ENCODE measurements around the gene RNF10. TPM values are rescaled to one million over a fixed set of nuclear protein-coding genes. Genes with fewer than 3 reads are reported as not detected.

The RNF10 gene
- total RNA-seq, 4 donors from 2014 or later: 220 to 375 (median 305) TPM

GRCh38 chr12:120497524-120498150, 36.5 kb upstream of the RNF10 start:
- peak in 1 of 3 donors; percentile 57 for DNase-seq
- Histone ChIP-seq H3K9me3 (no peaks in the 10 kb centered on the region), H3K4me3 (peak overlapping the region; percentile 70 to 95 (median 90)), H3K36me3 (peaks cover 0 to 18% (median 0%) of the 10 kb centered on the region in 3 donors), H3K4me1 (peaks cover 0 to 15% (median 7%) of the 10 kb centered on the region in 4 donors), H3K27me3 (no peaks in the 10 kb centered on the region), H3K27ac (peak overlapping the region in 3 of 4 donors; percentile 87 to 88 (median 88))
- TF ChIP-seq, protein P1, sequence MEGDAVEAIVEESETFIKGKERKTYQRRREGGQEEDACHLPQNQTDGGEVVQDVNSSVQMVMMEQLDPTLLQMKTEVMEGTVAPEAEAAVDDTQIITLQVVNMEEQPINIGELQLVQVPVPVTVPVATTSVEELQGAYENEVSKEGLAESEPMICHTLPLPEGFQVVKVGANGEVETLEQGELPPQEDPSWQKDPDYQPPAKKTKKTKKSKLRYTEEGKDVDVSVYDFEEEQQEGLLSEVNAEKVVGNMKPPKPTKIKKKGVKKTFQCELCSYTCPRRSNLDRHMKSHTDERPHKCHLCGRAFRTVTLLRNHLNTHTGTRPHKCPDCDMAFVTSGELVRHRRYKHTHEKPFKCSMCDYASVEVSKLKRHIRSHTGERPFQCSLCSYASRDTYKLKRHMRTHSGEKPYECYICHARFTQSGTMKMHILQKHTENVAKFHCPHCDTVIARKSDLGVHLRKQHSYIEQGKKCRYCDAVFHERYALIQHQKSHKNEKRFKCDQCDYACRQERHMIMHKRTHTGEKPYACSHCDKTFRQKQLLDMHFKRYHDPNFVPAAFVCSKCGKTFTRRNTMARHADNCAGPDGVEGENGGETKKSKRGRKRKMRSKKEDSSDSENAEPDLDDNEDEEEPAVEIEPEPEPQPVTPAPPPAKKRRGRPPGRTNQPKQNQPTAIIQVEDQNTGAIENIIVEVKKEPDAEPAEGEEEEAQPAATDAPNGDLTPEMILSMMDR (IDR thresholded peaks at IDR 0.05): peak in 3 of 6 experiments; percentile 1 to 5 (median 4)
- no peak for TF ChIP-seq POLR2A (IDR thresholded peaks at IDR 0.05)

- Histone ChIP-seq H3K4me1 (peaks cover 0 to 15% (median 7%) of the 10 kb centered on the region in 4 donors), H3K4me3 (no peak overlapping the region), H3K9me3 (no peaks in the 10 kb centered on the region), H3K27me3 (no peaks in the 10 kb centered on the region), H3K27ac (no peak overlapping the region), H3K36me3 (peaks cover 0 to 32% (median 0%) of the 10 kb centered on the region in 3 donors)
- TF ChIP-seq POLR2A (IDR thresholded peaks at IDR 0.05): no peak
- TF ChIP-seq, protein P1 (IDR thresholded peaks at IDR 0.05): no peak
- DNase-seq: no peak
These were observed 35.2 kb upstream of the RNF10 start for GRCh38 chr12:120498870-120499515.

DNA sequence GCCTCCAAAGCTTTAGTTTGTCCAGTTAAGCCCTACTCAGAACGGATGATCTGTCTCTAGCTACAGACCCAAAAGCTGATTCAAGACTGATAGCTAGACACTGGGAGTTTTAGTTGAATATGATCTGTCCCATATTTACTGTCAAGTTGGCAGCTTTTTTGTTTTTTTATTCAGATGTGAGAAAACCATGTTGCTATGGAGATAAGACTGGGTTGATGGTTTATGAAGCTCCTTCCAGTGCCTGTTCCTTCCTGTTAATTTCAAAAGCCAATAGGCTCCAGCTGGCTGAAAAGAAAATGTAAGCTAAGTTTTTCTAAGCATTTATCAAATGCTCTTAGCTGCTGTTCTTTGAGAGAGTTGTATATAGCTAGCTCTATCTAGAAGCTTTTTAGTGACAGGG, 33.6 kb upstream of the RNF10 start:
- no peak overlapping the region for H3K4me3 ChIP-seq
- TF ChIP-seq, protein P1 (IDR thresholded peaks at IDR 0.05): no peak
- TF ChIP-seq POLR2A (IDR thresholded peaks at IDR 0.05): no peak
- H3K27me3 ChIP-seq: no peaks in the 10 kb centered on the region
- H3K27ac ChIP-seq: no peak overlapping the region
- DNase-seq: no peak
- no peaks in the 10 kb centered on the region for H3K9me3 ChIP-seq
- peaks cover 0 to 14% (median 5%) of the 10 kb centered on the region in 4 donors for H3K4me1 ChIP-seq
- H3K36me3 ChIP-seq: peaks cover 0 to 34% (median 0%) of the 10 kb centered on the region in 3 donors

- H3K27ac ChIP-seq: no peak overlapping the region
- H3K27me3 ChIP-seq: no peaks in the 10 kb centered on the region
- no peaks in the 10 kb centered on the region for H3K9me3 ChIP-seq
- DNase-seq: no peak
- no peak for TF ChIP-seq POLR2A (IDR thresholded peaks at IDR 0.05)
- TF ChIP-seq, protein P1 (IDR thresholded peaks at IDR 0.05): no peak
- H3K4me3 ChIP-seq: no peak overlapping the region
- H3K36me3 ChIP-seq: peaks cover 0 to 37% (median 0%) of the 10 kb centered on the region in 3 donors
- no peaks in the 10 kb centered on the region for H3K4me1 ChIP-seq
These were observed 29.6 kb upstream of the RNF10 start for GRCh38 chr12:120504587-120504986.

DNA sequence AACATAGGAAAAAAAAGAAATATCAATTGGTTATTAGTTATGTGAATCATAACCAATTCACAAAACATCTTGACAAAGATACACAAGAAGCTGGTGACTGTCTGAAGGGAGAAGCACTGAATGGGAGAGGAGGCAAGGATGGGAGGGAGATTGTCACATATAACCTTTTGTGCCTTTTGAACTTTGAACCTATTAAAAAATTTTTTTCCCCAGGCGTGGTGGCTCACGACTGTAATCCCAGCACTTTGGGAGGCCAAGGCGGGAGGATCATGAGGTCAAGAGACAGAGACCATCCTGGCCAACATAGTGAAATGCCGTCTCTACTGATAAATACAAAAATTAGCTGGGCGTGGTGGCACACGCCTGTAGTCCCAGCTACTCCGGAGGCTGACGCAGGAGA, 25.6 kb upstream of the RNF10 start:
- Histone ChIP-seq H3K9me3 (no peaks in the 10 kb centered on the region), H3K27me3 (no peaks in the 10 kb centered on the region), H3K4me3 (no peak overlapping the region), H3K4me1 (no peaks in the 10 kb centered on the region), H3K36me3 (peaks cover 0 to 62% (median 0%) of the 10 kb centered on the region in 3 donors), H3K27ac (no peak overlapping the region)
- no peak for DNase-seq
- TF ChIP-seq, protein P1 (IDR thresholded peaks at IDR 0.05): no peak
- TF ChIP-seq POLR2A (IDR thresholded peaks at IDR 0.05): no peak

Data from Peyer's patch (tissue), 4 donors.